Activated CD4-positive, alpha-beta T cell treated with anti-CD3 and anti-CD28 coated beads for 4 hours (primary cell): ENCODE results near the gene SPTLC3.
"Not testable (repeated sequence)": the region's sequence is repeated elsewhere in the genome, so short reads cannot be mapped to it uniquely, and the experiment has no call there.

Source experiments
- DNase-seq, 2 donors: peaks; one replicate each; pipeline ENCODE4 v3.0.0-alpha.2; 2020

The SPTLC3 gene

GRCh38 chr20:13008761-13009681 is at the start of gene SPTLC3:
Gene SPTLC3, plus strand, starts transcription at chr20:13008972. Its CDS starts 296 bp downstream, at chr20:13009268.
- DNase-seq = no peak

DNA sequence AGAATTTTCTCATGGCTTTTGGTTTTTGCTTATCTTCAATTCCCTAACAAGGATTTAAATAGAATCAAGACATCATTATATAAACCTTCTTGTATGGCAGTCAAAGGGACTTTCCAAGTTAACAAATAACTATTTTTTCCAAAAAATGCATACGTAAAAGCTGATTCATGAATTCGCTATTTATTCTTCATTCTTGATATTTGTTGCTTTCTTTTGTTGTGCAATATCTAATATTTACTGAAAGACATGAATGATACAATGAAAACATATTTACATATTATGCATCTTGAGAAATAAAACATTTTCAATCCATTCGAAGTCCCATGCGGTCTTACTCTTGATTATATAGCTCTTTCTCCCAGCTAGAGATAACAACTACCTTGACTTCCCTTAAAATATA is 47.0 kb upstream of the SPTLC3 start:
- DNase-seq = no peak

DNA sequence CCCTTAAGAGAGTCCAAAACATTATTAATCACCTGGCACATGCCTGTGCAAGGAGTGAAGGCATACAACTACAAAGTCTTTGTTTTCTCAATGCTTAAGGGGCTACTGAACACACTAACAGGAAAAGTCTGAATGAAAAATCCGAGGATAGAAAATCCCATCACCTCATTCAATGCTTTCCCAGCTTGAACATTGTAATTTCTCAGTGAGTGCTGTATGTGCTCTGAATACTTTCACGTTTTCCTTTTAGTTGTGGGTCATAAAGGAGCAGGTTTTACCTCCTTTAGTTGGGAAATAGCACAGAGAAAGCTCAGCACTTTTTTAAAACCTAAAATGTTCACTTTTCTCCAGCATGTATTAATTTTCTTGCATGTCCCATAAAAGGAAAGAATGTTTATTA is 45.9 kb upstream of the SPTLC3 start:
- no peak for DNase-seq

GRCh38 chr20:12963416-12963815 is 45.4 kb upstream of the SPTLC3 start:
- DNase-seq = no peak

GRCh38 chr20:12965212-12965869 is 43.4 kb upstream of the SPTLC3 start:
- DNase-seq = no peak

DNA sequence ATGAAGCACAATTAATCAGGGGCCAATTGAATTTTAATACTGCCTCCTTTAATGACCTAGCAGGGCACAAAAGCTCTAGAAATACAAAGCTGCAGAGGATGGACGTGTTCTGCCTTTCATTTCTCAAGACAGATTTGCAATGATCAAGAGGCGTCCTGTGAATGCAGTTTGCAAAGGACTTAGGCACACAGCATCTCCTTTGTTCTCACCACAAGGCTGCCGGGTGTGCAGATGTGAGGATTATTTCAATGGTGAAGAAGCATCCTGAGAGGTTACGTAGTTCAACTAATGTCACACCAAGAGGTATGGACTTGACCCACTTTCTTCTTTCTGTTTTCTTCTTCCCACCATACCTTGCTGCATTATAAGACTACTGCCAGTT is 42.9 kb upstream of the SPTLC3 start:
- no peak for DNase-seq

DNA sequence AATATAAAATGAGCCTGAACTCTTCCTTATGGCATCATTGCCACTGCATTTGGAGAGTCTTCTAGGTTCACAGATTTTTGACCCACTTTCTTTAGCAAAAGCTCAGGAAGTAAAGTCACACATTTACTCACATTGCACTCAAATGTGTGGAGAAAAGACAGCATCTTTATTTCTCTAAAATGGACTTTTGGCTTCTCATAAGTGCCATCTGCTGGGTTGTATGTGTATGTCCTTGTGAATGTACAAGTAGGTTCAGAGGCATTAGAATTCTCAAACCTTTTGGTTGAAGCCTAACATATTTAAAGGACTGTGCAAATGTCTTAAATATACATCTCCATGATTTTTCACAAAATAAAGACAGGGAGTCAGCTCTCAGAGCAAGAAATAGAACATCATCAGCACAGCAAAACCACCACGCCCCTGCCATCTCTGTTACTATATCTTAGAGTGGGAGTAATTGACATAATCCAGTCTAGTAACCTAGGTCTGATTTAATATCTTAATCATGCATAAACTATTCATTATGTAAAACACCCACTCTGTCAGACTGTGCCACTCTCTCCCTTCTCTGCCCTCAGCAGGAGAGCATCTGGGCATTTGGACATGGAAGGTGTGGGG is 42.2 kb upstream of the SPTLC3 start:
- DNase-seq = no peak

GRCh38 chr20:12967932-12968331 is 40.8 kb upstream of the SPTLC3 start:
- no peak for DNase-seq

GRCh38 chr20:12968472-12968871 is 40.3 kb upstream of the SPTLC3 start:
- DNase-seq = no peak

GRCh38 chr20:12969071-12969669 is 39.6 kb upstream of the SPTLC3 start:
- no peak for DNase-seq

DNA sequence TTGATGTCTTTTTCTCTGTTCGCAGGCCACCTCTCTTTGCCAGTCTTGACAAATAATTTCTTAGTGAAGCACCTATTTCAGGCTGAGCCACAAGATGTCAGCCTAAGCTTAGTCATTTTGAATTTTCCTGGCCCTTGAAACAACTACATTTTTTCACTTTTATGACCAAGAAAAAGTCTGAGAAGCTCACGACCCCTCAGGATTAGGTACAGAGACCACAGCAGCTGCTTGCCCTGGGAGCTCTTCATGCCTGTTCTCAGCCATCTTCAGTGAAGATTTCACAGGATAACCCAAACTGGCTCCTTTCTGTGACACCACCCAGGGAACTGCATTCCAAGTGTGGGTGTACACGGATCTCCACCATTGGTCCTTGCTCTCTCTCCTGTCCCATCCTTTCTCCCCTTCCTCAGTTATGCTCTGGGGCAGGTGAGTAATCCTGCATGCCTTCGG is 38.4 kb upstream of the SPTLC3 start:
- DNase-seq = peak in 1 of 2 donors; percentile 2

- DNase-seq = no peak
These were observed 32.8 kb upstream of the SPTLC3 start for GRCh38 chr20:12975833-12976608.

GRCh38 chr20:12976720-12977309 is 32.0 kb upstream of the SPTLC3 start:
- DNase-seq = no peak

DNA sequence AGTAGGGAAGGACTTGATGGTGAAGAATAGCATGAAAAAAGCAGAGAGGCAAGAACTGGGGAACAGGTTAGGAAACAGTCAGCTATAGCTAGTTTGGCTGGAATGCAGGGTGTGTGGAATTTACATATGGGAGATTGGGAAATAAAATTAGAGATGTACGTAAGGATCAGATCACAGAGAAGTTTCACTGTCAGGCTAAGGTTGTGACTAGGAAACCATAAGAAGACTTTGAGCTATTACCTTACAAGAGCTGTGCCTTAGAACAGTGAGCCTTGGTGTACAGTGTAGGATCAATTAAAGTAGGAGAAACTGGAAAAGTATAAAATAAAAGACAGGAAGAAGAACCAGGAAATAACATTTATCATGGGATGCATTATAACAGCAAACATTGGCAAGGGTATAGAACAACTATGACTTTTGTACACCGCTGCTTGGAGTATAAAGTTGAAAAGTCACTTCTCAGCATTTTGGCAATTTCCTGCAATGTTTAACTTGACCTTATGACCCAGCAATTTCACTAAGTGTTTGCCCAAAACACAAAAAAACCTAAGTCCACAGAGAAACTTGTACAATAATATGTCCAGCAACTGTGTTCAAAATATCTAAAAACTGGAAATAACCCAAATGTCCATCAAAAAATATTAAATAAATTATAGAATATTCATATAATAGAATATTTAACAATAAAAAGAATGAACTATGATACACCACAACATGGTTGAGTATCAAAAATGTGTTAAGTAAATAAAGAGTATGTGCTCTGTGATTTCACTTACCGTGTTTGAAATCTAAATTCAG is 31.2 kb upstream of the SPTLC3 start:
- DNase-seq = no peak

DNA sequence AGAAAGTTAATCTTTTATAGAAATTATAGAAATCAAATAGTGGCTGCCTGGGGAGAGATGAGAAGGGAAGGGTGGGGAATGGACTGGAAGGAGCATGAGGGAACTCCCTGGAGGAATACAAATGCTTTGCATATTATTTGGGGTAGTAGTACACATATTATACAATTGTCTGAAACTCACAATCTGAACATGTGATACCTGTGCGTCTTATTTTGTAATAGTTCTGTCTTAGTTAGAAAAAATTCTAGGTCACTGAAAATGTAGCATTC is 30.7 kb upstream of the SPTLC3 start:
- no peak for DNase-seq

DNA sequence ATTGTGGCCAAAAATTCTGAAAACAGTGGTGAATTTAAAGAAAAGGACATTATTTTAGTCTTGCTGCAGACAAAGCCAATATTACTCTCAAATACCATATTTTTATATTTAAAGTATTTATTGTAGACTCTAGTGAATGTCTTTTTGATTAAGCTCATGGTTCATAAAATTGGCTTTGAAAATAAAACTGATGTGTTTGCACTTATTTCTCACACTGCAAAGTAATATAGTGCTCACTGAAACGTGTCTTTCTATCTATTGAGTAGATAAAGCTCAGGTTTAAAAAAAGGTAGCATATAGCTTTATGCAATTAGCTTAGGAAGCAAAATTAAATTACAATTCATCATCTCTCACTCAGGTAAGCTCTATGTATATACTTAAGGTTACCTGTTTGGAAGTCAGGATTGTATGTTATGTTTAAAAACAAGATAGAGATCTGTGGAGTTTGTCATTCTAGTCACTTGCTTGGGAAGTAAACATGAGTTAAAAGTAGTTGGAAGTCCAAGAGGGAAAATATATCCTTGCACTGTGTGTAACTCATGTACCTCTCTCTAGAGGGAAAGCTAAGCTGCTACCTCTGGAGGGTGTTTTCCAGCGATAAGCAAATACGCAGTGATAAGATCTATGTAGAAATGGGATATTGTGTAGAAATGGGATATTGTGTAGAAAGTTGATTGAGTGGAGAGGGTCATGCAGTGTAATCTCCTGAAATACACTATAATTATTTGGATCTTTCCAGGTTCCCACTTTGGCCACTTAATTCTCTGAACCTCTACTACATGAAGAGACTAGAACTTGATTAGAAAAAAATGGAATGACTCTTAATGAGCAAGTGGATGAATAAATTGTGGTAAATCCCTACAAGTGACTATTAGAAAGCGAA is 29.9 kb upstream of the SPTLC3 start:
- no peak for DNase-seq

- not testable (repeated sequence) for DNase-seq
These were observed 29.1 kb upstream of the SPTLC3 start for GRCh38 chr20:12979713-12980112.

- DNase-seq = no peak
These were observed 26.7 kb upstream of the SPTLC3 start for GRCh38 chr20:12982098-12982497.

DNA sequence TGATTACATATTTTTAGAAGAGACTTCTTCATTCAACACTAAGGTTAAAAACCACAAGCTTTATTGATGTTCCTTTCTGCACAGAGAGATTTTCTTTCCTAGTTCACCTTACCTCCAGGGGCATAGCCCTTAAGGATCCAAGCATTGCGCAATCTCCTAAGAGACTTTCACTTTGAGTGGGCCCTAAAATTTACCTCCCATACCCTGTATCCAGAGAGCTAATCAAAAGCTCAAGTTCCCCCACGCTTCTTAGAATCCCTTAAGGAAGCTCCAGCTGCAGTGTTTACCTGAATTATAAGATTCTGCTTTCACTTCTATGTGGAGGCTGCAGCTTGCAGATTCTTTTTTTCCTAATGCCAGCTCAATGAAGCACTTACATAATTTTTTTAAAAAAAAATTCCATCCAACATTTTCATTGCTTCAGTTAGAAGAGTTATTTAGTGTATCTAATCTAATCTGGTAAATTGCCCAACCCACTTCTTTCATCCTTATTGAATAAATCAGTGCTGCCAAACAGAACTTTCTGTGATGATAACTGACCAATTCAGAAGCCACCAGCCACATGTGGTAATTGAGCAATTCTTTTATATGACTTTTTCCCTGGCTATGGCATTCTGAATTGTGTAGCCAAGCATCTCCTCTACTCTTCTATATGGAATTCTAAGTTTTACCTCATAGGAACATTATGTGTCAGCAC is 24.6 kb upstream of the SPTLC3 start:
- DNase-seq = no peak

- no peak for DNase-seq
These were observed 23.9 kb upstream of the SPTLC3 start for GRCh38 chr20:12984863-12985262.
